CMK (cell line): Measurements from ENCODE around the gene VWA1.
"Not testable (repeated sequence)": the region's sequence is repeated elsewhere in the genome, so short reads cannot be mapped to it uniquely, and the experiment has no call there.

Source experiments
- DNase-seq: peaks from one replicate; pipeline ENCODE4 v3.0.0-alpha.2; 2010; ENCODE audit warnings: low read depth

VWA1 gene

GRCh38 chr1:1403653-1404052 is 31.8 kb upstream of the VWA1 start:
- DNase-seq, result no peak

DNA sequence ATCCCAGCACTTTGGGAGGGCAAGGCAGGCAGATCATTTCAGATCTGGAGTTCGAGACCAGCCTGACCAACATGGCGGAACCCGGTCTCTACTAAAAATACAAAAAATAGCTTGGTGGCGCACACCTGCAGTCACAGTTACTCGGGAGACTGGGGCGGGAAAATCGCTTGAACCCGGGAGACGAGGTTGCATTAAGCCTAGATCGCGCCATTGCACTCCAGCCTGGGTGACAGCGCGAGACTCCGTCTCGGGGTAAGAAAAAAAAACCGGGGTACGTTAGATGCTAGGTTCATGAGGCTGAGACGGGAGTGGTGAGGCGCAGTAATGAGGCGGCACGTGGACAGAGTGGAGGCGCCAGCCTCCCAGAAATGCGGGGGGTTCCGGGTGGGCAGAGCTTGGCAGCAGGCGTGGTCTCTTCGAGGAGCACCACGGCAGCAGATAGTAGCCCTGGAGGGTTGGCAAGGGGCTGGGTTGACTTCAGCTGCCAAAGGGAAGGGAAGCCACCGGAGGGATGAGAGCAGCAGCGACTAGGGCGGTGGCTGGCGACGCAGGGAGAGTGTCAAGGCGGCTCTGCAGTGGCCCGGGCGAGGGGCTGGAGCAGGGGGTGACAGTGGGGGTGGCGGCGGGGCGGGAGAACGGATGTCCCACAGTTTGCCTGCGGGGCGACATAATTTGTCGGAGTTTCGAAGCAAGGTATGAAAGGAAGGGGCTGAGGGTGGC is 29.2 kb upstream of the VWA1 start:
- DNase-seq, result no peak

- DNase-seq, result peak; percentile 94
Measured at GRCh38 chr1:1406821-1407635, 28.5 kb upstream of the VWA1 start, which contains the start of gene MRPL20. Gene MRPL20 (minus strand): TSS chr1:1407293. CDS start chr1:1407217, 76 bp downstream.

DNA sequence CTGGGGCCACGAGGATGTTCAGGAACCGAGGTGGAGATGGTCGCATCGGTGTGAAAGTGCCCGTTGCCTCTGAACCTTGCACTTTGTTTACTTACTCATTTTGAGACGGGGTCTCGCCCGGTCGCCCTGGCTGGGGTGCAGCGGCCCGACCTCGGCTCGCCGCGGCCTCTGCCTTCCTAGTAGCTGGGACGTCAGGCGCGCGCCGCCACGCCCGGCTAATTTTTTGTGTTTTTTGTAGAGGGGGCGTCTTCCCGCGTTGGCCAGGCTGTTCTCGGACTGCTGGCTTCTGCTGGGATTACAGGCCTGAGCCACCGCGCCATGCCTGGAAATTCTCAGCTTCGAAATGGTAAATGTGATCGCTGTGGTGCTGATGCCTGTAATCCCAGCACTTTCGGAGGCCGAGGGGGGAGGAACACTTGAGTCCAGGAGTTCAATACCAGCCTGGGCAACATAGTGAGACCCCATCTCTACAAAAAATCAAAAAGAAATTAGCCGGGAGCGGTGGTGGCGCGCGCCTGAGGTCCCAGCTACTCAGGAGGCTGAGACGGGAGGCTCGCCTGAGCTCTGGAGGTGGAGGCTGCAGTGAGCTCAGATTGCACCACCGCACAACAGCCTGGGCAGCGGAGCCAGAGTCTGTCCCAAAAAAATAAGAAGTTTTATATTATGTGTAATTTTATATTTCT is 27.7 kb upstream of the VWA1 start:
- no peak for DNase-seq

DNA sequence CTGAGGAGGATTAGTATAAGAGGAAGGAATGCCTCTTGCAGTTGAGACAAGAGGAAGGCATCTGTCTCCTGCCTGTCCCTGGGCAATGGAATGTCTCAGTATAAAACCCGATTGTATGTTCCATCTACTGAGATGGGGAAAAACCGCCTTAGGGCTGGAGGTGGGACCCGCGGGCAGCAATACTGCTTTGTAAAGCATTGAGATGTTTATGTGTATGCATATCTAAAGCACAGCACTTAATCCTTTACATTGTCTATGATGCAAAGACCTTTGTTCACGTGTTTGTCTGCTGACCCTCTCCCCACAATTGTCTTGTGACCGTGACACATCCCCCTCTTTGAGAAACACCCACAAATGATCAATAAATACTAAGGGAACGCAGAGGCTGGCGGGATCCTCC is 25.3 kb upstream of the VWA1 start:
- not testable (repeated sequence) for DNase-seq

DNA sequence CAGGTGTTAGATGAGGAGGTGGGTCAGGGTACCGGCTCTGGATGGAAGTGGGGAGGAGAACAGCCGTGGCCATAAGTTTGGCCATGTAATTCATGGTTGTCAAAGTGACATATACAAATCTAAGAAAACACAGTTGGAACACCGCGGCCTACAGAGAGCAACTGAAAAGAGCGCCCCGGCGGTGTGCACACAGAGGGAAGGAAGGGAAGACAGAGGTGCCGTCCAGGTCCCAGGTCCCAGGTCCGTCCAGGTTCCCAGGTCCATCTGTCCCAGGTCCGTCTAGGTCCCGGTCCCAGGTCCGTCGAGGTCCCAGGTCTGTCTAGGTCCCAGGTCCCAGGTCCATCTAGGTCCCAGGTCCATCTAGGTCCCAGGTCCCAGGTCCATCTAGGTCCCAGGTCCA is 23.9 kb upstream of the VWA1 start:
- DNase-seq, result no peak

GRCh38 chr1:1412311-1412902 is 23.1 kb upstream of the VWA1 start:
- DNase-seq, result not testable (repeated sequence)

DNA sequence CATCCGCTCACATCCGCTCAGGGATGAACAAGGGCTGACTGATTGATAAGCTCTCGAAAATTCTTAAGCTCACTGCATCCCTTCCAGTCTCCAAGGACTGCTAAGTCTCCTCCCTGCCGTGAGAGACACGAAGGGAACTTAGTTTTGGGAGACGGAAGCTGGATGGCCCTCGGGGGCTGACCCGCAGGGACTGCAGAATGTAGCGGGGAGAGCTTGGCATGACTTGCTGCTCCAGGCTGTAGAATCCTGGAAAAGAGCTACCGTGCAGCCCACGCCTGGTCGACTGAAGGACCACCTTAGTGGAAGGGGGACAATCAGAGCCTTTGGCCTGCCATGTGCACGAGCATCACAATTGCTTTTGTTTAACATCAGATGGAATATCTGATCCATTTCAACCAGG is 19.7 kb upstream of the VWA1 start:
- DNase-seq, result no peak

- DNase-seq, result not testable (repeated sequence)
Measured at GRCh38 chr1:1417396-1417795, 18.1 kb upstream of the VWA1 start.

GRCh38 chr1:1417825-1418463 is 17.5 kb upstream of the VWA1 start:
- DNase-seq, result not testable (repeated sequence)

- no peak for DNase-seq
Measured at GRCh38 chr1:1418464-1419362, 16.8 kb upstream of the VWA1 start.

GRCh38 chr1:1419363-1419812 is 16.1 kb upstream of the VWA1 start:
- no peak for DNase-seq

GRCh38 chr1:1419813-1420653 is 15.5 kb upstream of the VWA1 start:
- no peak for DNase-seq

DNA sequence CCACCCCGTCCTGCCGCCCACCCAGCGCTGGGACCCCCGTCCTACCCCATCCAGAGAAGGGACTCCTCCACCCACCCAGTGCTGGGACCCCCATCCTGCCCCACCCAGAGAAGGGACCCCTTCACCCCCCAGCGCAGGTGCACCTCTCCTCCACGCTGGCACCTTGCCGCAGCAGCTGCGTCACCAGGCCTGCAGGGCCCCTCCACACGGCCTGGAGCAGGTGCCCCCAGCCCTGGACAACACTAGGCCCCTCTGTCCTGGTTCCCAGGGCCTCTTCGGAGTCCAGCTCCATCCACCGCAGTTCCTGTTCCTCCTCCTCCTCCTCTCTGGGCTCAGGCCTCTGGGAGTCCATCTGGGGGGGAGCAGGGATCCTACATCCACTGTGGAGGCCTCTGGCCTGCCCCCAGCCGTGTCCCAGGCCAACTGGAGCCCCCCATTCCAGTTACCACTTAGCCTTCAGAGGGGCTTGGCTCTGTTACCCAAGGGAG is 14.8 kb upstream of the VWA1 start:
- DNase-seq, result no peak

- no peak for DNase-seq
Measured at GRCh38 chr1:1421147-1421906, 14.2 kb upstream of the VWA1 start, which contains the start of gene ANKRD65. Gene ANKRD65 (minus strand): TSS chr1:1421276. CDS start chr1:1421005, 271 bp downstream.

GRCh38 chr1:1421907-1422464 is 13.5 kb upstream of the VWA1 start:
- DNase-seq, result no peak

DNA sequence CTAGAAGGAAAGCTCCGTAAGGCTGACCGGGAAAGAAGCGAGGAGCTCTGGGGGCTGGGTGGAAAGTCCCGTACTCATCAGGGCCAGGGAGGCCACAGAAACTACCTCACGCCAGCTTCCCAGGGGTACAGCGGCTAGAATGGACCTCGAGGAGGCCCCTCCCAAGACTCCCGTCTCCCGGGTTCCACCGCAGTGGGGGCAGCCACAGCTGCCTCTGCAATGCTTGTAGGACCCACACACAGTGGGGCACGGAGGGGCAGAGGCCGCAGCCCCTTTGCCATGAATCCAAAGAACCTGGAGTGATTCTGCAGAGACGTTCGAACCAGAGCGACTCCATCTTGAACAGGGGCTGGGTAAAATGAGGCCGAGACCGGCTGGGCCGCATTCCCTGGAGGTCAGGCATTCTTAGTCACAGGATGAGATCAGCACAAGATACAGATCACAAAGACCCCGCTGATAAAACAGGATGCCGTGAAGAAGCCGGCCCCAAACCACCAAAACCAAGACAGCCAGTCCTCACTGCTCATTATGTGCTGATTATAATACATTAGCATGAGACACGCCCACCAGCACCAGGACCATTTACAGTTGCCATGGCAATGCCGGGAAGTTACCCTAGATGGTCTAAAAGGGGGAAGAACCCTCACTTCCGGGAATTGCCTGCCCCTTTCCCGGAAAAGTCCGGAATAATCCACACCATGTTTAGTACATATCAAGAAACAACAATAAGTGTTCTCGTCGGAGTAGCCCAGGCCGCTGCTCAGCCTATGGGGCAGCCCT is 12.8 kb upstream of the VWA1 start:
- DNase-seq, result no peak

GRCh38 chr1:1423245-1423597 is 12.3 kb upstream of the VWA1 start:
- no peak for DNase-seq
